Suprapubic skin (tissue), 4 donors: Measurements from ENCODE around the gene CYP2A7.
"Not testable (repeated sequence)": the region's sequence is repeated elsewhere in the genome, so short reads cannot be mapped to it uniquely, and the experiment has no call there.

ENCODE experiments used
- CTCF ChIP-seq, 2 donors: fragments of 200-600 bp in 1 of 2; fragments of 450-650 bp in 1 of 2; sonication (generic) in 1 of 2; IDR thresholded peaks; one replicate each; pipeline ENCODE4 v1.5.1; 2016 to 2019; ENCODE audit warnings: antibody characterized with exemption in 2 of 2, mild to moderate bottlenecking in 1 of 2, moderate library complexity in 1 of 2
- EP300 ChIP-seq: sonication (generic); formaldehyde crosslinking; IDR thresholded peaks from one replicate; pipeline ENCODE4 v1.6.1; 2017; ENCODE audit warnings: antibody characterized with exemption
- POLR2A ChIP-seq, 2 donors: fragments of 450-650 bp; IDR thresholded peaks; one replicate each; pipeline ENCODE4 v1.6.1; 2017; ENCODE audit warnings: antibody characterized with exemption in 2 of 2, mild to moderate bottlenecking in 2 of 2, moderate library complexity in 2 of 2
- POLR2AphosphoS5 ChIP-seq, 3 donors: sonication (generic); formaldehyde crosslinking; IDR thresholded peaks; one replicate each; pipeline ENCODE4 v1.6.1; 2017; ENCODE audit warnings: antibody characterized with exemption in 3 of 3

GRCh38 chr19:40838477-40838876 lies 43.6 kb downstream of the CYP2A7 start:
- not testable (repeated sequence) for TF ChIP-seq CTCF (IDR thresholded peaks at IDR 0.05); POLR2A (IDR thresholded peaks at IDR 0.05); EP300; POLR2AphosphoS5 (IDR thresholded peaks at IDR 0.05)
